ENCODE results near the gene MYL10.
"Not testable (repeated sequence)": the region's sequence is repeated elsewhere in the genome, so short reads cannot be mapped to it uniquely, and the experiment has no call there.

MYL10 gene

GRCh38 chr7:101617451-101618206, 11.5 kb downstream of the MYL10 start:
- no peak for DNase-seq

DNA sequence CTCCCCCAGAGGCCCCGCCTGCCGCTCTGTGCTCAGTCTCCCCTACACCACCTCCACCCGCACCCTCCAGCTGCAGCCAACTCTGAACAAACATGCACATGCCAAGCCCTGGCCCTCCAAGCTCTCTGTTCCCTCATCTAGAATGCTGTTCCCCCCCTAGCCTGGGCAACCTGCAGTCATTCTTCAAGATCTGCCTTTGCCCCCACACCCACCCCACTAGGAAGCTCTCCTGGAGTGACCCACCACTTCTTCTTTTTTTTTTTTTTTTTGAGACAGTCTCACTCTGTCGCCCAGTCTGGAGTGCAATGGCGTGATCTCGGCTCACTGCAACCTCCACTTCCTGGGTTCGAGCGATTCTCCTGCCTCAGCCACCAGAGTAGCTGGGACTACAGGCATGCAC, 13.7 kb downstream of the MYL10 start:
- DNase-seq, result no peak

GRCh38 chr7:101614939-101615302, 14.2 kb downstream of the MYL10 start:
- DNase-seq, result no peak

GRCh38 chr7:101614098-101614938, 14.8 kb downstream of the MYL10 start:
- no peak for DNase-seq

DNA sequence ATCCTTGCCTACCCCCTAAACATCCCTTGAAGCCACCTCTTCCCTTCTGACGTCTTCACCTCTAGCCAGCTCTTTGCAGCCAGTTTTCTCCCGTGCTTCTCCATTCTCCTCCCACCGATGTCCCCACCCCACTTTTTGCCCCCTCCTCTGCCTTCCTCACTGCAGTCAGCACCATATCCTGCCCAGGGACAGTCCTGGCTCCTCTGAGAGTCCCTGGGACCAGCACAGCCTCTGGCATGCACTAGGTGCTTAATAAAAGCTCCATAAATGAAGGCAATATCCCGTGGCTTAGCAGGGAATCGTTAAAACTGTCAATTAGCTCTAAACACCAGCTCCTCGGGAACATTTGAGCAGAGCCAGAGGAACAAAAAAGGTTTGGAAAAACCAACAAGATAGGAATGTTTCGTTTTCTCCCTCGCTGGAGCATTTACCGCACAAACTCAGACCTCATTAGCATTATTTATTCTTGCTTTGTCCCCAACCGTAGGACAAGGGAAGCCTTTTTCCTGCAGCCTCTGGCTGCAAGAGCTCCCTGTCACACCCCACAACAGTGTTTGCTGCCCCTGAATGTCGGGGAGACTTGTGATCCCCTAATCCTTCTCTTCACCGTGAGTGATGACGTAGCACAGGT, 16.1 kb downstream of the MYL10 start:
- DNase-seq, result no peak

DNA sequence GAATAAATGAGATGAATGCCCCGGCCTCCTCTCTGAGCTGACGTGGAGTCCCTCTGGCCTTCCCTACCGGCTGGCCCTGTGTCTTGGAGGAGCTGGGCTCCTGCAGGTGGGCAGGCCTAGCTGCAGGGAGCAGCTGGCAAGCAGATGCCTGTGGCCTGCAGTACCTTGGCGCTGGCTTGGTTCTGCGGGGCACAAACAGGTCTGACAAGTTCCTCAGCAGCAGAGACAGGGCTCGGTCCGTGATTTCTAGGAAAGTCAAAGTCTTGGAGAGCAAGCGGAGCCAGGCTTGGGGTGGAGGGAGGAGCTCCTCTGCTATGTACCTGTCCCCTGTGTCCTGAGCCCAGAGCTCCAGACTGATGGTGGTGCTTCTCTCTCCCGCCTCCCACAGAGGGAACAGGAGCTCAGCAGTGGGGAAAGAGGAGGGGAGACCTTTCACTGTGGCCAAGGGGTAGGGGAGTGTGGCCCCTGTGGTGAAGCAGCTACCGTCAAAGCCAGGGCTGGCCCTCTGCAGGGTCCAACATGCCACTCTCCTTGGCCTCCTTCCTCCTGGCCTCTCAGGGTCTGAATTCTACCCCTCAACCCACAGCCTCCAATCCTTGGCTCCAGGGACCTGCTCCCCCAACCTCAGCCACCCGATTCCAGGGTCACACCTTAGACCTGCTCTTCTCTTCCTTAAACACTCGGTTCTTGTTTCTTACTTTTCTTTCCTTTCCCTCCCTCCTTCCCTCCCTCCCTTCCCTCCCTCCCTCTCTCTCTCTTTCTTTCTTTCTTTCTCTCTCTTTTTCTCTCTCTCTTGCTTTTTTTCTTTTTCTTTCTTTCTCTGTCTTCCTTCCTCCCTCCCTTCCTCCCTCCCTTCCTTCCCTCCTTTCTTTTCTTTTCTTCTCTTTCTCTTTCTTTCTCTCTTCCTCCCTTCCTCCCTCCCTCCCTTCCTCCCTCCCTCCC, 20.1 kb downstream of the MYL10 start:
- no peak for DNase-seq

DNA sequence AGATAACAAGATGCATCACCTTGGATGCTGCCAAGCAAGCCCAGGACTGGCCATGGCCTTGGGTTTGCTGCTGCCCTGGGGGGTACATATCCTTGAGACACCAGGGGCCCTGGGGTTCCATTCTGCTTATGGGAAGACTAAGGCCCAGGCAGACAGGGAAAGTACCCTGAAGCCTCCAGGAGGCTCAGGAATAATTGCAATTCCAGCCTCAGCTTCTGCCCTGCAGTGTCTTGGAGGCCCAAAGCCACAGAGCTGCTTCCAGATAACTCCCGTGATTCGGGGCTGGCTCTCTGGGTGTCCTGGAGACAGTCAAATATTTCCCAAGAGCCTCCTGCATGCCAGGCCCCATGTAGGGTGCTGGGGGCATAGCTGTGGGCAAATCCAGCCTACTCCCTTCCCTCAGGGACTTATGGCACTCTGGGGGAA, 22.6 kb downstream of the MYL10 start:
- no peak for DNase-seq

GRCh38 chr7:101605611-101606497, 23.2 kb downstream of the MYL10 start:
- DNase-seq, result no peak

DNA sequence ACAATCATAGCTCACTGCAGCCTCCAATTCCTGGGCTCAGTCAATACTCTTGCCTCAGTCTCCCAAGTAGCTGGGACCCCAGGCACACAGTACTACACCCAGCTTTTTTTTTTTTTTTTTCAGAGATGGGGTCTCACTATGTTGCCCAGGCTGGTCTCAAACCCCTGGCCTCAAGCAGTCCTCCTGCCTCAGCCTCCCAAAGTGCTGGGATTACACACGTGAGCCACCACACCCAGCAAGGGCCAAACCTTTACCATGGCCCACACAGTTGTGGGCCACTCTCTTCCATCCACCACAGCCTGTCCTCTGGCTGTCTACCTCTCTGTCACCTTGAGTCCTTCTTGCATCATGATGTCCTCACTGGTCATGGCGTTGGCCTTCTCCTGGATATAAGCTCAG, 24.2 kb downstream of the MYL10 start:
- DNase-seq, result not testable (repeated sequence)

GRCh38 chr7:101604331-101604933, 24.7 kb downstream of the MYL10 start:
- no peak for DNase-seq

- no peak for DNase-seq
Observed at GRCh38 chr7:101602484-101603241, 26.4 kb downstream of the MYL10 start.

- no peak for DNase-seq
Observed at GRCh38 chr7:101602082-101602481, 27.0 kb downstream of the MYL10 start.

GRCh38 chr7:101599787-101600186, 29.3 kb downstream of the MYL10 start:
- DNase-seq, result no peak

GRCh38 chr7:101598986-101599771, 29.9 kb downstream of the MYL10 start:
- no peak for DNase-seq

DNA sequence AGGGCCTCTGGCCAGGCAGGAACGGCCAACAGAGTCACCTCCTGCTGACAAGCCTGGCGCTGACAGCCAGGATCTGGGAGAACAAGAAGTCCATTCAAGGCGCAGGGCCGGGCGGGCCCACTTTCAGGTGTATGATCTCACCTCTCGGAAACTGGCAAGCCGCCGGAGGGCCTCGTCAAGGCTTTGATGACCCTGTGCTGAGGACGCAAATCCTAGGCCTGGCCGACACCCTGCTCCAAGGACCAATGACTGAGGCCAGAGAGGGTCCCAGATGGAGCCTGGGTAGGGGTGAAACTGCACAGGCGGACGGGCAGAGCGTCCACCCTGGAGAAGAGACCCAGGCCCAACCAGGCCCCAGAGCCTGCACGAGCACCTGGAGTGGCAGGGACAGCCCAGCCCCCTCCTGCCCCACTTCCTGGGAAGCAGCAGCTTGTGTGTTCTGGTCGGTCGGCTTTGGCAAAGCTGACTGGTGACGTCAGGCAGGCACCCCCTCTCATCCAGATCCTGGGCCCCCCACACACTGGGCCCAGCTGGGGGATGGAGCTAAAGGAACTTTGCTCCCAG, 30.6 kb downstream of the MYL10 start:
- DNase-seq, result no peak

DNA sequence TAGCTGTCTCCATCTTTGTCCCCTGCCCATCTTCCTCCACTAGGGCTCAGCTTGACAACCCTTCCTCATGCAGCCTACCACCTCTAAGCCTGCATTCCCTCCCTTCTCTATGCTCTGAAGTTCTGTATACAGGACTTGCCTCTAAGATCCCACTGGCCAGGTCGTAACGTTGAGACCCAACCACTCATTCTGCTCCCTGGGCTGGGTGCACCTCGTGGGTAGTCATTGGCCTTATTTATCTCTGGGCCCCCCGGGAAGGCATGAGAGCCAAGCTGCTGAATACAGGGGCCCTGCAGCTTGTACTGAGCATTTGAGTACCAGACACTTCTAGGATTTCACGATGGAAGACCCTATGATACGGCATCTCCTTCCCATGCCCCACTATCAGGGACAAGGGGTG, 31.2 kb downstream of the MYL10 start:
- no peak for DNase-seq

GRCh38 chr7:101596898-101597297, 32.2 kb downstream of the MYL10 start:
- no peak for DNase-seq

DNA sequence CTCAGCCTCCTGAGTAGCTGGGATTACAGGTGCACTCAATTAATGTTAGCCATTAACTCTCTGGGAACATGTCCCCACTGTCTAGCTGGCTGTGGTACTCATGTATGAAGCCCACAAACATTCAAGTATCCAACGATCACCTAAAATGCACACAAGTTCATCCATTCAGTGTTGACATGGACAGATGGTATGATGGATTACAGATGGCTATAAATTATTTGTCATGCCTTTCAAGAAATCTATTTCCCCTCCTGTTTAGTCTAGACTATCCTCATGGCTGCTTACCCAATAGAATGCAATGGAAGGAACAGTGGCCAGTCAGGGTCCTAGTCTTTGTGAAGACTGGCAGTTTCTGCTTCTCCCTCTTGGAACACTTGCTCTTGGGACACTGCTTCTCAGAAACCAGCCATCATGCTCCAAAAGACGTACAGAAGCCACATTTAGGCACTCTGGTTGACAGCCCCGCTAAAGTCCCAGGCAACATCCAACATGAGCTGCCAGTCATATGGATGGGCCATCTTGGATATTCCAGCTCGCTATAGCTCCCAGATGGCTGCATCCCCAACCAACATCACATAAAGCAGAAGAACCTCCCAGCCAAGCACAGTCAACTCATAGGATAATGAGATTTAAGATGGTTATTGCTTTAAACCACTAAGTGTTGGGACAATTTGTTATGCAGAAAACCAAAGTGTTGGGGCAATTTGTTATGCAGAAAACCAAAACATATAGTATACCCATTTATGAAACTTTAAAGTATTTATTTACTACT, 33.1 kb downstream of the MYL10 start:
- no peak for DNase-seq
